H1 (cell line): Measurements from ENCODE around the gene ADGRB2. TPM values are rescaled to one million over a fixed set of nuclear protein-coding genes. Genes with fewer than 3 reads are reported as not detected.

ENCODE experiments used
- CTCF ChIA-PET: fragments of 300-600 bp; sonication (Branson Sonifier 250); formaldehyde crosslinking; loops from one replicate; lab custom pipeline; 2021; ENCODE audit not compliant: partially characterized antibody; lab: Charles Lee
- POLR2A ChIA-PET: fragments of 300-600 bp; sonication (Branson Sonifier 250); formaldehyde crosslinking; loops from one replicate; lab custom pipeline; 2021; ENCODE audit warnings: inconsistent platforms; ENCODE audit not compliant: partially characterized antibody; lab: Charles Lee
- DNase-seq, 2 experiments: peaks; one replicate each; pipeline versions ENCODE4 v3.0.0 to v3.0.0-alpha.2; 2010 to 2022; ENCODE audit warnings: low spot score in 2 of 2, low read depth in 1 of 2, mixed read lengths in 1 of 2
- FAIRE-seq: peaks from 2 replicates; lab custom pipeline; 2011; peaks lifted over from hg19 to GRCh38; lab: Jason Lieb, UNC
- H2AFZ ChIP-seq: 2 replicates; pipeline ENCODE4 v1.8.1; 2012; ENCODE audit warnings: low read length, inconsistent platforms
- H2AK5ac ChIP-seq: 2 replicates; pipeline ENCODE4 v1.6.1; 2013; ENCODE audit warnings: low read depth, low read length
- H2BK120ac ChIP-seq: replicated peaks from 2 replicates; pipeline ENCODE3; 2013; ENCODE audit warnings: low read depth, low read length, inconsistent platforms
- H2BK12ac ChIP-seq: 2 replicates; pipeline ENCODE4 v1.6.1; 2013; ENCODE audit warnings: low read depth, low read length
- H2BK15ac ChIP-seq: 2 replicates; pipeline ENCODE4 v1.6.1; 2013; ENCODE audit warnings: low read length
- H2BK20ac ChIP-seq: 2 replicates; pipeline ENCODE4 v1.6.1; 2013; ENCODE audit warnings: low read length
- H2BK5ac ChIP-seq: 2 replicates; pipeline ENCODE4 v1.6.1; 2013; ENCODE audit warnings: low read depth, low read length
- H3K14ac ChIP-seq: 2 replicates; pipeline ENCODE4 v1.6.1; 2013; ENCODE audit warnings: inconsistent platforms; ENCODE audit not compliant: insufficient read length
- H3K18ac ChIP-seq: 2 replicates; pipeline ENCODE4 v1.6.1; 2013; ENCODE audit warnings: low read length; ENCODE audit errors: extremely low read depth
- H3K23ac ChIP-seq: 2 replicates; pipeline ENCODE4 v1.6.1; 2013; ENCODE audit warnings: inconsistent platforms; ENCODE audit not compliant: insufficient read length
- H3K23me2 ChIP-seq: 2 replicates; pipeline ENCODE4 v1.6.1; 2013; ENCODE audit warnings: low read depth, low read length
- H3K27ac ChIP-seq: 2 replicates; pipeline ENCODE4 v1.6.1; 2011; ENCODE audit warnings: low read depth, low read length, inconsistent platforms
- H3K27me3 ChIP-seq, 4 experiments: replicated peaks in 1 of 4; 1 replicate in 1 of 4; 2 replicates in 3 of 4; pipeline versions ENCODE4 v1.6.1 to v1.8.1; 2011 to 2013; ENCODE audit warnings: low read length in 3 of 4, mild to moderate bottlenecking in 3 of 4, inconsistent platforms in 2 of 4, mixed read lengths in 2 of 4, moderate library complexity in 1 of 4; ENCODE audit not compliant: control insufficient read depth in 3 of 4, insufficient read depth in 3 of 4; ENCODE audit errors: extremely low read depth in 1 of 4
- H3K36me3 ChIP-seq, 4 experiments: 2 replicates each; pipeline versions ENCODE4 v1.6.1 to v1.8.1; 2011 to 2013; ENCODE audit warnings: mild to moderate bottlenecking in 4 of 4, low read length in 3 of 4, moderate library complexity in 2 of 4, control low read depth in 1 of 4, inconsistent platforms in 1 of 4; ENCODE audit not compliant: insufficient read depth in 4 of 4, control insufficient read depth in 2 of 4
- H3K4ac ChIP-seq: replicated peaks from 2 replicates; pipeline ENCODE3; 2013; ENCODE audit warnings: low read length, low read depth, mixed read lengths, inconsistent platforms; ENCODE audit not compliant: insufficient read length
- H3K4me1 ChIP-seq, 4 experiments: replicated peaks in 1 of 4; 1 replicate in 1 of 4; 2 replicates in 3 of 4; pipeline versions ENCODE4 v1.6.1 to v1.8.1; 2011 to 2013; ENCODE audit warnings: low read length in 3 of 4, inconsistent platforms in 2 of 4, mixed read lengths in 1 of 4; ENCODE audit not compliant: insufficient read depth in 4 of 4, control insufficient read depth in 3 of 4
- H3K4me2 ChIP-seq, 2 experiments: 2 replicates each; pipeline versions ENCODE4 v1.6.1 to v1.8.1; 2011 to 2013; ENCODE audit warnings: low read depth in 2 of 2, low read length in 2 of 2, control low read depth in 1 of 2, inconsistent platforms in 1 of 2, mild to moderate bottlenecking in 1 of 2; ENCODE audit not compliant: insufficient read depth in 1 of 2
- H3K4me3 ChIP-seq, 4 experiments: fragments of 200-600, 300-600 bp in 1 of 4; sonication (generic), shearing (Covaris generic), sonication (Bioruptor Twin) in 1 of 4; 2 replicates each; pipeline versions ENCODE4 v1.5.1 to v1.8.1; 2011 to 2016; ENCODE audit warnings: low read length in 4 of 4, low read depth in 3 of 4, control low read depth in 2 of 4, inconsistent platforms in 2 of 4, mild to moderate bottlenecking in 2 of 4, mixed read lengths in 1 of 4, moderate library complexity in 1 of 4; ENCODE audit not compliant: insufficient read depth in 2 of 4; ENCODE audit errors: extremely low read depth in 1 of 4
- H3K56ac ChIP-seq: replicated peaks from 2 replicates; pipeline ENCODE3; 2013; ENCODE audit warnings: low read depth, mild to moderate bottlenecking, mixed read lengths, low read length, inconsistent platforms; ENCODE audit not compliant: insufficient read length
- H3K79me1 ChIP-seq: 2 replicates; pipeline ENCODE4 v1.6.1; 2013; ENCODE audit warnings: low read depth, low read length, control low read depth
- H3K79me2 ChIP-seq, 2 experiments: 2 replicates each; pipeline versions ENCODE4 v1.6.1 to v1.8.1; 2012 to 2013; ENCODE audit warnings: low read length in 2 of 2, mild to moderate bottlenecking in 2 of 2, inconsistent platforms in 1 of 2; ENCODE audit not compliant: insufficient read depth in 2 of 2, control insufficient read depth in 1 of 2
- H3K9ac ChIP-seq, 4 experiments: replicated peaks in 1 of 4; 1 replicate in 1 of 4; 2 replicates in 3 of 4; pipeline versions ENCODE4 v1.6.1 to v1.8.1; 2011 to 2013; ENCODE audit warnings: low read depth in 3 of 4, low read length in 3 of 4, control low read depth in 2 of 4, mild to moderate bottlenecking in 2 of 4, moderate library complexity in 2 of 4, inconsistent platforms in 1 of 4; ENCODE audit errors: extremely low read depth in 1 of 4
- H3K9me3 ChIP-seq, 2 experiments: 2 replicates each; pipeline versions ENCODE4 v1.6.1 to v1.8.1; 2012 to 2013; ENCODE audit warnings: mild to moderate bottlenecking in 2 of 2, moderate library complexity in 2 of 2, control low read depth in 1 of 2, inconsistent platforms in 1 of 2, low read depth in 1 of 2, low read length in 1 of 2, mixed read lengths in 1 of 2; ENCODE audit not compliant: insufficient read depth in 2 of 2
- H4K20me1 ChIP-seq, 2 experiments: replicated peaks in 1 of 2; 2 replicates each; pipeline versions ENCODE3 to v1.8.1; 2011 to 2013; ENCODE audit warnings: inconsistent platforms in 2 of 2, low read length in 2 of 2, mild to moderate bottlenecking in 1 of 2; ENCODE audit not compliant: insufficient read depth in 2 of 2, control insufficient read depth in 1 of 2
- H4K5ac ChIP-seq: 2 replicates; pipeline ENCODE4 v1.6.1; 2013; ENCODE audit warnings: low read length, low read depth, mixed read lengths, inconsistent platforms; ENCODE audit not compliant: insufficient read length
- H4K8ac ChIP-seq: 2 replicates; pipeline ENCODE4 v1.8.0; 2013; ENCODE audit warnings: mild to moderate bottlenecking, moderate library complexity, low read length, inconsistent platforms; ENCODE audit not compliant: insufficient read depth; ENCODE audit errors: extremely low read depth
- H4K91ac ChIP-seq: replicated peaks from 2 replicates; pipeline ENCODE3; 2013; ENCODE audit warnings: low read length, mixed read lengths, inconsistent platforms; ENCODE audit not compliant: insufficient read length
- BACH1 ChIP-seq: IDR thresholded peaks from 2 replicates; pipeline ENCODE4 v1.6.1; 2012; ENCODE audit warnings: low read length, improper control_type of control experiment
- BRCA1 ChIP-seq: IDR thresholded peaks from 2 replicates; pipeline ENCODE4 v1.6.1; 2012; ENCODE audit warnings: low read depth, low read length, improper control_type of control experiment
- CTBP2 ChIP-seq: IDR thresholded peaks from 2 replicates; pipeline ENCODE4 v1.7.0; 2011; ENCODE audit warnings: borderline replicate concordance, mild to moderate bottlenecking, moderate library complexity, mixed read lengths, low read length; ENCODE audit not compliant: insufficient read depth, insufficient read length
- EZH2 ChIP-seq: fragments of 200-600 bp; sonication (generic); IDR thresholded peaks from 2 replicates; pipeline ENCODE4 v1.7.1; 2012; ENCODE audit warnings: low read depth, mild to moderate bottlenecking, moderate library complexity, low read length, inconsistent platforms; ENCODE audit not compliant: severe bottlenecking
- GTF2F1 ChIP-seq: IDR thresholded peaks from 2 replicates; pipeline ENCODE4 v1.6.1; 2012; ENCODE audit warnings: low read depth, low read length, improper control_type of control experiment, borderline replicate concordance
- JUN ChIP-seq: IDR thresholded peaks from 2 replicates; pipeline ENCODE4 v1.6.1; 2011; ENCODE audit warnings: low read depth, mild to moderate bottlenecking, improper control_type of control experiment, low read length
- KDM5A ChIP-seq: fragments of 200-600 bp; IDR thresholded peaks from 2 replicates; pipeline ENCODE4 v1.7.1; 2012; ENCODE audit warnings: mild to moderate bottlenecking, low read length, inconsistent platforms, mixed read lengths
- RNF2 ChIP-seq: fragments of 200-900, 300-1000 bp; sonication (generic); IDR thresholded peaks from 2 replicates; pipeline ENCODE4 v1.7.1; 2016; ENCODE audit warnings: borderline replicate concordance, low read depth, mild to moderate bottlenecking, antibody characterized with exemption, low read length; ENCODE audit not compliant: poor library complexity, severe bottlenecking; ENCODE audit errors: missing control alignments
- SIN3A ChIP-seq, 2 experiments: IDR thresholded peaks in 1 of 2; conservative IDR thresholded peaks in 1 of 2; 2 replicates each; pipeline ENCODE4 v1.6.1; 2011 to 2012; ENCODE audit warnings: low read length in 2 of 2, improper control_type of control experiment in 1 of 2, low read depth in 1 of 2, mild to moderate bottlenecking in 1 of 2
- SIX5 ChIP-seq: IDR thresholded peaks from 2 replicates; pipeline ENCODE4 v1.6.1; 2011; ENCODE audit warnings: mild to moderate bottlenecking, low read depth, low read length
- TAF1 ChIP-seq: IDR thresholded peaks from 2 replicates; pipeline ENCODE4 v1.6.1; 2011; ENCODE audit warnings: mild to moderate bottlenecking, low read depth, low read length
- WGBS, 2 experiments: shearing (Covaris generic) in 1 of 2; methylation state at CpG; one replicate each; pipeline versions ENCODE4 v1.1.6 to v1.1.7; 2013 to 2015; ENCODE audit warnings: low lambda C conversion rate in 2 of 2, mixed read lengths in 2 of 2, inconsistent platforms in 1 of 2, low coverage in 1 of 2, missing lambda C conversion rate in 1 of 2; ENCODE audit not compliant: insufficient replicate concordance in 2 of 2, insufficient coverage in 1 of 2, insufficient read length in 1 of 2; ENCODE audit errors: extremely low coverage in 1 of 2, missing lambda C conversion rate in 1 of 2; 5-methylcytosine and 5-hydroxymethylcytosine counted together
- polyA plus RNA-seq, 7 experiments: library from polyadenylated mRNA; depleted of rRNA in 3 of 7; stranded (reverse) in 5 of 7; unstranded in 2 of 7; fragments of >200 nt in 5 of 7; fragments of 200-250 nt in 2 of 7; gene quantifications; 1 replicate in 5 of 7; 2 replicates in 1 of 7; 4 replicates in 1 of 7; pipeline versions ENCODE4 v1.2.1 to v1.2.3, GENCODE V29; 2011 to 2013; ENCODE audit warnings: missing spikeins in 2 of 7, mixed read lengths in 2 of 7
- total RNA-seq: library from RNA; stranded (reverse); fragmentation: NEBNext Ultra II Directional; extraction: Animal tissue kit (Norgen Biotek cat#: 25700); gene quantifications from 2 replicates; pipeline ENCODE4 v1.2.1, GENCODE V29; 2021
- TF ChIP-seq, protein P1 (sequence below): IDR thresholded peaks from 2 replicates; pipeline ENCODE4 v1.6.1; 2012; ENCODE audit warnings: inconsistent platforms

ADGRB2 gene
- total and polyA plus RNA-seq, 2 of the 8 experiments (the other 6 are each of a cell fraction or from before 2014, with no cell fraction given): 15.6 to 26.2 TPM

DNA sequence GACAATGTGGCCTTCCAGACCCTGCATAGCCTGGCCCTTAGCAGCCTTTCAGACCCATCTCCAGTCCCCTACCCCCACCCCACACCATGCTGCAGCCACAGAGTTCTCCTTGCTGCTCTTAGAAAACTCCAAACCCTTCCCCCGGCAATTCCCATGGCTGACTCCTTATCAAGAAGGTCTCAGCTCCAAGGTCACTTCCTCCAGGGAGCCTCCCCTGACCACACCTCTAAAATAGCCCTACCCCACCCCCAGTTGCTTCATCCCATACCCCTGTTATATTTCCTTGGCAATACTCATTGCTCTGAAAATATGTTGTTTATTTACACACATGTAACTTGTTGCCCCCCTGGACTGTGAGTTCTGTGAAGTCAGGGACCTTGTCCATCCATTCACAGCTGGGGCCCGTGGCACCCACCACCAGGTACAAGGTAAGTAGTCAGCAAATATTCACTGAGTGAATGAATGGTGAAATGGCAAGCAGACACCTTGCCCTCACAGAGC, 4.3 kb upstream of the ADGRB2 start:
- H3K4me2 ChIP-seq: no peak overlapping the region
- 88% methylated on average over 2 of the region's 2 CpGs; no CpG with 5 or more reads in 1 of the 2 experiments for WGBS, 2 experiments
- peaks cover 2 to 6% of the 10 kb centered on the region in 2 experiments for H4K20me1 ChIP-seq
- no peak overlapping the region for H3K4me3 ChIP-seq
- no peak overlapping the region for H3K4ac ChIP-seq
- H3K9me3 ChIP-seq: no peaks in the 10 kb centered on the region
- no peak overlapping the region for H3K9ac ChIP-seq
- H2AK5ac ChIP-seq: no peak overlapping the region
- H3K36me3 ChIP-seq: no peaks in the 10 kb centered on the region
- no peak overlapping the region for H2AFZ ChIP-seq
- FAIRE-seq: no peak
- 0 out of 2 replicates have a peak overlapping the region, but pooled peaks have one; percentile 6 for H2BK5ac ChIP-seq
- no peak overlapping the region for H3K27ac ChIP-seq
- no peak overlapping the region for H2BK20ac ChIP-seq
- 0 out of 2 replicates have a peak overlapping the region, but pooled peaks have one; percentile 23 for H2BK12ac ChIP-seq
- no peak overlapping the region for H3K18ac ChIP-seq
- no peak overlapping the region for H3K14ac ChIP-seq
- H2BK120ac ChIP-seq: no peak overlapping the region
- POLR2A ChIA-PET: interaction anchor here (0.6 to 1.6 kb wide), 4 partner anchors 9 to 72 kb away, joined by 3 to 4 read pairs (median 4); no protein-coding TSS in a partner anchor
- CTCF ChIA-PET: interaction anchor here (0.8 to 14.0 kb wide), 5 partner anchors 9 to 23 kb away, joined by 3 to 206 read pairs (median 12); no protein-coding TSS in a partner anchor
- peaks cover 13% of the 10 kb centered on the region for H3K23me2 ChIP-seq
- H4K5ac ChIP-seq: no peak overlapping the region
- peaks cover 23 to 38% (median 30%) of the 10 kb centered on the region in 4 experiments for H3K27me3 ChIP-seq
- H3K4me1 ChIP-seq: peaks cover 9 to 34% (median 23%) of the 10 kb centered on the region in 4 experiments
- peak overlapping the region; percentile 54; the same call in 1 of the 2 replicates for H2BK15ac ChIP-seq
- H3K56ac ChIP-seq: no peak overlapping the region
- H4K91ac ChIP-seq: no peak overlapping the region
- peaks cover 3% of the 10 kb centered on the region; the same call in 1 of the 2 replicates for H3K79me1 ChIP-seq
- H3K23ac ChIP-seq: no peak overlapping the region
- H3K79me2 ChIP-seq: no peaks in the 10 kb centered on the region
- peak overlapping the region; percentile 26; the same call in 1 of the 2 replicates for H4K8ac ChIP-seq
- no peak for DNase-seq
- no peak for TF ChIP-seq SIN3A (conservative IDR thresholded peaks at IDR 0.05 in 1 of 2, IDR thresholded peaks at IDR 0.05 in 1 of 2; ENCODE audit: low read depth in 1 of 2, low read length in 2 of 2)
- TF ChIP-seq GTF2F1: no peak
- TF ChIP-seq TAF1: no peak
- no peak for TF ChIP-seq CTBP2
- TF ChIP-seq, protein P1, sequence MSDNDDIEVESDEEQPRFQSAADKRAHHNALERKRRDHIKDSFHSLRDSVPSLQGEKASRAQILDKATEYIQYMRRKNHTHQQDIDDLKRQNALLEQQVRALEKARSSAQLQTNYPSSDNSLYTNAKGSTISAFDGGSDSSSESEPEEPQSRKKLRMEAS: no peak
- no peak for TF ChIP-seq BRCA1
- no peak for TF ChIP-seq KDM5A
- TF ChIP-seq BACH1: no peak
- TF ChIP-seq SIX5: no peak
- TF ChIP-seq RNF2: no peak
- no peak for TF ChIP-seq JUN
- no peak for TF ChIP-seq EZH2
